GM19023 (cell line): ENCODE data around the gene CCDC88C.
"Not testable (repeated sequence)": the region's sequence is repeated elsewhere in the genome, so short reads cannot be mapped to it uniquely, and the experiment has no call there.

Experiments used
- ATAC-seq: cut with Tn5 transposase; IDR thresholded peaks from one replicate; pipeline ENCODE4 v1.9.1; 2021; ENCODE audit warnings: mild to moderate bottlenecking, moderate library complexity; ENCODE audit not compliant: unreplicated experiment

CCDC88C gene

DNA sequence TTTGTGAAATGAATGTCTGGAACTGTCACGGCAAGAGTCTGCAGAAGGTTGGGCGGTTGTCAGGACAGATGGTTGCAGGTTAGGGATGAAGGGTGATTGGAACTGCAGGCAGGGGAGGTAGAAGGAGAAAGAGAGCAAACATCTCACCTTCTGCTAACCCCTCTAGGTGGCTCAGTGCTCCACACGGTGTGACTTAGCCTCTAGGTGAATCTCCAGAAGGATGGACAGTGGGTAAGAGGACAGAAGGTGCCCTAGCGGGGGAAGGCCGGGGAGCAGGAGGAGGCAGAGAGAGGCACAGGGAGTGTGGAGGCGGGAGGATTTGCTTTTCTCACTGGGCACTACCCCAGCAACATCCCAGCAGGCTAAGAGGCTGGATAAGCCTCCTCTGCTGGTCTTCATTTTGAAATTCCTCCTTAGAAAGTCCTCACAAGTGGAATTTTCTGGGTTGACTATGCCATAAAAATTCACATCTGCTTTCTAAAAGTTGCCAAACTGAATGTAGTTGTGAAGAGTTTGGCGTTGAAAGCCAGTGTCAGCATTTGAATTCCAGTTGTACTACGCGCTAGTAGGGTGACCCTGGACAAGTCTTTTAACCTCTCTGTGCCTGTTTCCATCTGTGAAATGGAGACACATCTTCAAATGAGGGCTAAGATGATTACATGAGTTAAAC lies 162.5 kb downstream of the CCDC88C start:
- ATAC-seq: no peak

DNA sequence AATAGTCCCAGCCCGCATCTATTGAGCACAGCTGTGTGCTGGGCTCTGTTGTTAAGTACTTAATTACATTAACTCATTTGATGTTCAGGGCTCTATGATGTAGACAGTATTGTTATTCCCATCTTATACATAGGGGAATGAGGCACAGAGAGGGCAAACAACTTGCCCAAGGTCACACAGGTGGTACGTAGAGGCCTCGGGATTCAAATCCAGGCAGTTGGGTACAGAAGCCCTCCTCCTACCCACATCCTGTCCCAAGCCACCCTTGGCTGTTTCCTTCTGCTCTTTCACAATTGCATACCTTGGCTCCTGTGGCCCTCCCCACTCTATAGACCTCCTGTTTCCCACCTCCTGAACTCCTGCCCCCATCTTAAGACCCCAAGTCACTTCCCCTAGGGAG lies 163.2 kb downstream of the CCDC88C start:
- ATAC-seq: no peak

DNA sequence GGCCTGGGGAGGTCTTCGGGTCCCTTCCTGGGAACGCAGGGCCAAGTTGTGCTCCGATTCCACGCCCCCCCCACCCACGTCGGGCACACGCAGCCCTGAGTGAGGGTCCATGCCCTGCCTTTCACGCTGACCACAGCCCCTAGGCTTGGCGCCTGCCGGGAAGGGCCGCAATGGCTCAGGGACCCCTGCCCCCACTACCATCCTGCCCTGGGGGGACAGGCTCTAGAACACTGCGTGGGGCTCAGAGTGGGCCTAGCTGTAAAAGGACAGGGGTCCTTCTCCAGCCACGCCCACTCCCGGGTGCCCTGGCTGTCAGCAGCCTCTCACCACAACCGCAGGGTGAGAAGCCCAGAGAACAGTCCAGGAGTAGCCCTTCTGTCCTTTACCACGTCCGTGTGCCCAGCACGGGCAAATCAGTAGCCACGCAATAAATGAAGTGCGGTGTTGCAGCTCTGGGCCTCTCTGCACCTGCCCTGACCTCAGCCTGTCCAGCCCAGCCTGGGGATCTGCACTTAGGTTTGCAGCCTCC lies 163.8 kb downstream of the CCDC88C start:
- no peak for ATAC-seq

DNA sequence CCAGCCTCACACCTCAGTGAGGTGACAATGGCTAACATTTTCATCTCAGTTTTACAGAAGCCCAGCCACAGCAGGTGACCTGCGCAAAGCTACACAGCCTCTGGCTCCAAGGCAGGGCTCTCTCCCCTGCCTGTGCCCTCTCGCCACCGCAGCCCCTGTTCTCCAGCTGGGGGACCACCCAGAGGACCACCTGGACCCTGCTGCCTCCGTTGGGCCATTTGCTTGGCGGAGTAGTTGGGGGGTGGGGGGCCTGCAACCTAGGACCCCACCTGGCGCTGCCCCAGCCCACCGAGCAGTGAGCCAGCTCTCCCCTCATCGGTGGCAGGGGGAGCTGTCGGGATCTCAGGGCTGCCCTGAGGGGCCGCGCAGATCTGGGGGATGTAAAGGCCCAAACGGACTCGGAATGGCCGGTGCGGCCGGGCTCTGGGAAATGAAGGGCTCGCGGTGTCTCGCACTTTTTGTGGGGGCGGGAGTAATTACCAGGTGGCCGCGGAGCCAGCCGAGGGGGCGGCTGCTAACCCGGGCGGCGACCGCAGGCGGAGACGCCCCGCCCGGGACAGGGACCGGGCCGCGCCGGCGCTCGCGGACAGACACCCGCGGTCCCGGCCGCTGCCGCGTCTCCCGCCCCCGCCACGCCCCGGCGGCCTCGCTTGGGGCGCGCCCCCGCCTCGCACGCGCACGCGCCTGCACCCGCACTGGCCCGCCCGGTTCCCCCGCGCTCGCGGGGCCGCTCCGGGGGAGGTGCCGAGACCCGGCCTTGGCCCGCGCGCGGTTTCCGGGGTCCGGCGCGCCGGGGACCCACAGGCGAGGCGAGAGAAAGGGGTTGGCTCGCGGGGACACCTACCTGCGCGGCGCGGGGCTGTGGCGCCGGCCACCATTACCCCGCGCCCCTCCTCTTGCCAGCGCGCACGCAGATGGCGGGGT lies 164.5 kb downstream of the CCDC88C start:
- no peak for ATAC-seq

DNA sequence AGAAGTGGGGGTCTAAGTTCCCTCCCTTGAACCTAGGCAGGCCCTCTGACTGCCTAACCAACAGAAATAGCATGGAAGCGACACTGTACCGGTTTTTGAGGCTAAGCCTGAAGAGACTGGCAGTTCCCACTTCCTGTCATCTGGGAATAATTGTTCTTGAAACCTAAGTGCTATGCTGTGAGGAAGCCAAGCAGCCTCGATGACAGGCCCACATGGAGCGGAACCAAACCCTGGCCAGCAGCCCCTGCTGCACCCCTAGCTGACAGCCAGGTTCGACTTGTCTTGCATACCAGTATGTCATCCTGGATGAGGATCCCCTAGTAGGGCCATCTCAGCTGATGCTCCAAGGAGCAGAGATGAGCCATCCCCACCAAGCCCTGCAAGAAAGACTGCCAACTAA lies 166.7 kb downstream of the CCDC88C start:
- no peak for ATAC-seq

DNA sequence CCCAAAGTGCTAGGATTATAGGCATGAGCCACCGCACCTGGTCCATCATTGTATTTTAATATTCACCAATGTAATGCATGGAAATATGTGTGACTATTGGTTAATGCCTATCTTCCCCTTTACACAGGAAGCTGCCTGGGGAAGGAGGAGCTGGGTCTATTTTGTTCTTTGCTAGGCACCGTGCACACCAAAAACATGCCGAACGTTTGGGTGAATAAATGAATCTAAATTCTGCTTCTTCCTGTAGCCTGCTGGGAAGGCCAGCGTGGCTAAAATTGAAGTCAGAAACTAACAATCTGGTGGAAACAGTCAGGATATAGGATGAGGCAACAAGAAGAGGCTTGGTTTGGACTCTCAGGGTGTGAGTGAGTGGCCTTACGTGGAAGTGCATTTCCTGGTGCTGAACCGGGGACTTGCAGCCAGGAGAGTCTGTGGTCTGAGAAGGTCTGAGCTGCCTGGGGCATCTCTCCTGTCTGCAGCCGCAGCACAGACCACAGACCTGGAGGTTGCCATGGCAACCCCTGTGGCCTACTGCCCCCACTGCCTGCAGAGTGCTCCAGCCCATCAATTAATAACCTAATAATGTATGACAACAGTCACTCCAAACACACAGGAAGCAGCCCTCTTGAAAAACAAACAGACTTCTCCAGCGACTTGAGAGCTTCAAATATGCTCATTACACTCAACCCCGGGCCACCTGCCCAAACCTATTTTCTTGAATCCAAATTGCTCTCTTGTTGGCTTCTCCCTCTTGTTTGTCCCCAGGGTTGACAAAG lies 167.6 kb downstream of the CCDC88C start:
- peak; percentile 89 for ATAC-seq

DNA sequence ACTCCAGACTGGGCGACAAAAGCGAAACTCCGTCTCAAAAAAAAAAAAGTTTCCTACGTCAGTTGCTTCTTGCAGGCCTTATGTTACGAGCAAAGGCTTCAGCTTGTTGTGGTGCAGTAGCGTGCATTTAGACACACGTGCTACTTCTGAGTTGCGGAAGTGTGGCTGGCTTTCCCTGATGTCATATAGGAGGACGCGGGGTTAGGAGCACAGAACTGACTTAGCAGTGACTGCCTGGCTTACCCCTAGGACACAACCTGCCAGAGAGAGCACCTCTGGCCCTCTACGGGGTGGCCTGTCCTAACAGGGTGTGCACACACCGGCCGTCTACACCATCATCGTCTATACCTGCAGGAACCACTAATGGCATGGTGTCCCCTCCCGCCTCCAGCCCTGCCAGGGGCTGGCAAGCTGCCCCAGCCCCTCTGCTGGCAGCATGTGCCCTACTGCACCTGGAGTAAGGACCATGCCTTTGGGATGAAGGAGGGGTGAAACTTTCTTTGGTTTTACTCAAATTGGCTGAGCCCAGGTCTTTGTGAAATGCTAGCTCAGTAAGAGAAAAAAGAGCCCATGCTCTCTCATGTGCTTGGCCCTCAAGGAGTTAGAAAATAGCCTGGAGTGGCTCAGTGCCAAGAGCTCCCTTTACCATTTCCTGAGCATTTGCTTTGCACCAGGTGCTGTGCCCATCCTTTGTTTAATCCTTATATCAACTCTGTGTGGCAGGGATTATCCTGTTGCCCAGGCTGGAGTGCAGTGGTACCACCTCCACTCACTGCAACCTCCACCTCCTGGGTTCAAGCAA lies 171.4 kb downstream of the CCDC88C start:
- no peak for ATAC-seq

DNA sequence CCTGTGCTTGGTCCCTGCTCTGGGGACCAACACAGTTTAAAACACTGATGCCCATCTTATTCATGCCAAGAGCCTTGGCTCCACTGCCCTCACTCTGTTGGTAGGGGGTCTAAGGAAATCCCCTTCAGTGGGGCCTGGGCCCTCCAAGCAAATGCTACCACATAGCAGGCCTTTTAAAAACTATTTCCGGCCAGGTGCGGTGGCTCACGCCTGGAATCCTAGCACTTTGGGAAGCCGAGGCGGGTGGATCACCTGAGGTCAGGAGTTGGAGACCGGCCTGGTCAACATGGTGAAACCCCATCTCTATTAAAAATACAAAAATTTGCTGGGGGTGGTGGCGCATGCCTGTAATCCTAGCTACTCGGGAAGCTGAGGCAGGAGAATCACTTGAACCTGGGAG lies 172.0 kb downstream of the CCDC88C start:
- ATAC-seq: not testable (repeated sequence)

DNA sequence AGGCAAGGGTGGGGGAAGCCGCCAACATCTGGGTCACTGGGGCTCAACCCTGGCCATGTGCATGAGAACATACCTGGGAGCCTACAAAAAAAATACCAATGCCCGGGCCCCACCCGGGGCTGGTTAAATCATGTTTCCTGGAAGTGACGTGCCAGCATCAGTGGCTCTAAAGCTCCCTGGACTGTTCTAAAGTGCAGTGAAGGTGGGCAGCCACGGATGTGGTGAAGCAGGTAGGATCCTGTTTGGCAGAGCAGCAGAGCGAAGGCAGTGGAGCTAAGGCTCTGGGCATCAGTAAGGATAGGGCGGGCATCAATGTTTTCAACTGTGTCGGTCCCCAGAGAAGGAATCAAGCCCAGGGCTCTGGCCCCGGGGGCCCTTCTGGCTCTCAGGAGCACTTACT lies 172.6 kb downstream of the CCDC88C start:
- no peak for ATAC-seq

DNA sequence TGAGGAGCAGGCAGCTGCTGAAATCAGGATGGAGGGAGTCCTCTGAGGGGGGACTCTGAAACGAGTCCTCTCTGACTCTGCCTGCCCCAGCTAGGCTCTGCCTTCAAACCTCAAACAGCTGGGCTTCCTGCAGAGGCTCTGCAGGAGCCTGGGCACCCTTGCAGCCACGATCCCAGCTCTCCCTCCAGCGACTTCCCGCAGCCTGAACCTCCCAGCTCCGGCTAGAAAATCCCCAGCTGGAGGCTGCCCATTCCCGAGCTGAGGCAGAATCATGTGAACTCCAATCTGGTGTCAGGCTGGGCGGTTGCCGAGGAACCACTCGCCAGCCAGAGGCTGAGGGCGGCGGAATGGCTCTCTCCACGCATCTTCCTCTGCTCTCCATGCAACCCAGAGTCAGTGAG lies 173.1 kb downstream of the CCDC88C start, which contains the start of gene GPR68:
Gene GPR68 (minus strand): TSS at position 204 of the 401 bp plus-strand sequence. CDS start 9,654 bp downstream, outside the sequence.
- no peak for ATAC-seq

DNA sequence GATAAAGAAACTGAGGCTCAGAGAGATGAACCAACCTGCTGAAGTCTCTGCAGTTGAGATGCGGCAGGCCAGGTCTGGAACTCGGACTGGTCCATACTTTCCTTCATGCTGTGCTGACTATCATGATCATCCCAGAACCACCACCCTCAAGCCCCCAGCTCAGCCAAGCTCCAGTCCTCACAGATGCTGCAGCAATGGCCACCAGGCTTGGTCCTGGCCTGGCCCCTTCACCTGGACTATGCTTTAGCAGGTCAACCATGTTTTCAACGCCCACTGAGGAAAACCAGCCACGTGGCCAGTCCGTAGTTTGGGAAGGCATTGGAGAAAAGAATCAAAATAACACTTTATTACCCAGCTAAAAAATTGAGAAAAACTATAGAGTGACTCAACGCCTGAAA lies 174.5 kb downstream of the CCDC88C start:
- no peak for ATAC-seq

DNA sequence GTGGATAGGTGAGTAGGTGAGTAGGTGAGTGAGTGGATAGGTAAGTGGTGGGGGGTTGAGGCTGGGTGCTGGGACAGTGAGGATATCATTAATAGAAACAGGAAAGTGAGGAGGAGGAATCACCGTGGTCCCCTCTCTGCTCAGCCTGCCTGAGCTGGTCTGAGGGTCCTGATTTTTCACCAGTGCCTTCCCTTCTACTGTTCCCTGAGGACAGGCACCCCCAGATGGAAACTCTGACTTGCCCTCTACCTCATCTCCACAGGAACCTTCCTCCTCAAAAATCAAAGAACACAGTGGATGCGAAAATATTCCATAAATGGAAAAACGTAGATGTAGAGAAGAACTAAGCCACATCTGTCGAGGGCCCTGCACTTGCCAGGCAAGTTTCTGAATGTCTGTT lies 175.0 kb downstream of the CCDC88C start:
- ATAC-seq: no peak

DNA sequence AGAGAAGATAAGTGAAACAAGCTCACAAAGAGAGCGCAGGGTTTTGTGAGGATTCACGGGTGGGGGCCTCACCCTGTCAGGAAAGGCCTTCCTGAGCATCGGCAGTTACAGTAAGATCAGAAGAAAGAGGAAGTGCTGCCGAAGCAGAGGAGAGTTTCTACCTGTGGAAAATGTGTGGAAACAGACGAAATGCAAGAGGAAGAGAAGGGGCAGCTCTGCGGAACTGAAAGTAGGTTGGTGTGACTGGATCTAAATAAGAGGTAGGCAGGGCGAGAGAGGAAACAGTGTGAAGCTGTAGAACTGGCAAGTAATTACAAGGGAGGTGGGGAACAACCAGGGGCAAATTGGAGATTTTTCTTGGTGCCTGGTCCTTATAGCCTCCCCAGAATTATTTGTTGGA lies 175.8 kb downstream of the CCDC88C start:
- no peak for ATAC-seq

DNA sequence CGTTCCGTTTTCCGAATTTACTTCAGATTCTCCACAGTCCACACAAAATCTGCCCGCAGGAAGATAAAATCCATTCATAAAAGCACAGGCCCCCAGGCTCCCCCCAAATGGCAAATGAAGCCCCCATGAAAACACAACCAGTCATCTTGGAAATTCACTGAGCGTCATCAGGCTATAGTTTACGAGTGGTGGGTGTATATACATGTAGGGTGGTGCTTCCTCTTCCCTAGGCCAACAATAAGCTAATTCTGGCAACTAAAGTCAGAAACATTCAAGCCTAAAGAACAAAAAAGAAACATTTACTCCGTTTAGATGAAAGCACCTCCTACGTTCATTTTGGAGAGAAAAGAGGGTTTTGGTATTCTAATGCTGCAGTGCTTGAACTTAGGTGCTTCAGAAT lies 179.0 kb downstream of the CCDC88C start:
- ATAC-seq: no peak

DNA sequence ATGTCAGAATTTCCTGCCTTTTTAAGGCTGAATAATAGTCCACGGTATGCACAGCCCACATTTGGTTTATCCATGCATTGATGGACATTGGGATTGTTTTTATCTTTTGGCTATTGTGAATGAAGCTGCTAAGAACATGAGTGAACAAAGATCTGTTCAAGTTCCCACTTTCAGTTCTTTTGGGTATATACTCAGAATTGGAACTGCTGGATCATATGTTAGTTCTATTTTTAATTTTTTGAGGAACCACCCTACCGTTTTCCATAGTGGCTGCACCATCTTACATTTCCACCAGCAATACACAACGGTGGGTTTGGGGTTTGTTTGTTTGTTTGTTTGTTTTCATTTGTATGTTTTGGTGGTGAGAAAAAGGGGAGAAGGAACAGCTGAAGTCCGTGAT lies 179.5 kb downstream of the CCDC88C start:
- ATAC-seq: no peak

DNA sequence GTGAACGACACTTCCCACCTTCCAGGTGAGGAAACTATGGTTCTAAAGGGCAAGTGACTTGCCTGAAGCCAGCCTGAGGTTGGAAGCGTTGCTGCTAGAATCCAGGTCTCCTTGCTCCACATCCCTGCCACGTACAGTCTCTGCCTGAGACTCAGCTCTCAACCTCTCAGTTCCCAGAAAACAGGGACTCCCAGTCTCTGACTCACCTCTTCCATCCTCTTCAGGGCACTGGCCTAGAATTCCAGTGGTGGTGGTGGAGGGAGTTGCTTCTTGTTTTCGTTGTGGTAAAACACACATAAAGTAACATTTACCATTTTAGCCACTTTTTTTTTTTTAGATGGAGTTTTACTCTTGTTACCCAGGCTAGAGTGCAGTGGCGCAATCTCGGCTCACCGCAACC lies 180.4 kb downstream of the CCDC88C start:
- ATAC-seq: no peak

DNA sequence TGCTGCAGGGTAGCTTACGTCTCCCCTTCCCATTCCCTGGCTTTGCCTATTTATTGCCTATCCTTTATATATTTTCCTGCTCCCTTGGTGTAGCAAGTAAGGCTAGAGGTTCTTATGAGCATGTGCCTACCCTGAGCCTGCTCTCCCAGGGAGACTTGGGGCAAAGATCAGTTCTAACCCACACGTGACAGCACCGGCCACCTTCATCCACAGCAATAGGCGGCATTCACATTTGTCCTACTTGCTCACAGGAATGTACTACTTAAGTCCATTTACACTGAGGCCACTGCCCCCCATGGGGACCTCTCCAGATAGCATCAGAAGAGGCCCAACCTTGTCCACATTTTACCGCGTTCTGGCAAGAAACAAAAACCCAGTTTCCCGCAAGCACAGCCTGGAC lies 181.8 kb downstream of the CCDC88C start:
- ATAC-seq: no peak

DNA sequence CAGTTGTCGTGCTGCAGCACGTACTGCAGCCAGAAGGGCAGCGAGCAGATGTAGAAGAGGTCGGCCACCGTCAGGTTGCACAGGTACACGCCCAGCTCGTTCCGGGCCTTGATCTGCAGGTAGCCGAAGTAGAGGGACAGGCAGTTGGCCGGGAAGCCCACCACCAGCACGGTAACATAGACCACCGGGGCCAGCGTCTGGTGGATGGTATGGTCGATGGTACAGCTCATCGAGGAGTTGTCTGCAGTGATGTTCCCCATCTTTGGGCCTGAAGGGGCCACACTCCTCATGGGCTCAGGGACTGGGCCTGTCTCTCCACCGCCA lies 182.9 kb downstream of the CCDC88C start:
- no peak for ATAC-seq

DNA sequence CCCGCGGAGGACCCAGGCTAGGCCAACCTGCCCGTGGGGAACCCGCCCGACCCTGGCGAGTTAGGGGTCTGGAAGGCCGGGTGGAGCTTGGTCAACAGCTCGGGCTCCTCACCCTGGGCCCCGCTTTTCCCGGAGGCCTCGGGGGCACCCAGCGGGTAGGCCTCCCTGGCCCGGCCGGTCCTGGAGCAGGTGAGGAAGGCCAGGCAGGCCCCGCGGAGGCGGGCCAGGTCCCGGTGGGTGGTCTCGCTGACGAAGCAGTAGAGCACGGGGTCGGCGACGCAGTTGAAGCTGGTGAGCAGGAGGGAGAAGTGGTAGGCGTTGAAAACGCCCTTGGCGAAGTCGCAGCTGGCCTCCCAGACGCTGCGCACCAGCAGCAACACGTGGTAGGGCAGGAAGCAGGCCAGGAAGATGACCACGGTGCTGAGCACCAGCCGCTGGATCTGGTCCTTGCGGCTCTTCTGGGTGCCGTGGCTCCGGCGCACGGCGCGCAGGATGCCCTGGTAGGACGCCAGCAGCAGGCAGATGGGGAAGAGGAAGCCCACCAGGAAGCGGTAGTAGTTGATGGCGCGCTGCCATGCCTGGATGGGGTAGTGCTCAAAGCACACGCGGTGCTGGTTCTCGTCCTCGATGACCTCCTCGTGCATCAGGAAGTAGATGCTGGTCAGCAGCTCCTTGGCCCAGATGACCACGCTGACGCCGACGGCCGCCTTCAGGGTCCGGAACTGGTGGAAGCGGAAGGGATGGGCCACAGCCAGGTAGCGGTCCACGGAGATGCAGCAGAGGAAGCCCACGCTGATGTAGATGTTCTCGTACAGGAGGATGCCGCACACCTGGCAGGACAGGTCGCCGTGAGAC lies 183.5 kb downstream of the CCDC88C start:
- ATAC-seq: no peak

DNA sequence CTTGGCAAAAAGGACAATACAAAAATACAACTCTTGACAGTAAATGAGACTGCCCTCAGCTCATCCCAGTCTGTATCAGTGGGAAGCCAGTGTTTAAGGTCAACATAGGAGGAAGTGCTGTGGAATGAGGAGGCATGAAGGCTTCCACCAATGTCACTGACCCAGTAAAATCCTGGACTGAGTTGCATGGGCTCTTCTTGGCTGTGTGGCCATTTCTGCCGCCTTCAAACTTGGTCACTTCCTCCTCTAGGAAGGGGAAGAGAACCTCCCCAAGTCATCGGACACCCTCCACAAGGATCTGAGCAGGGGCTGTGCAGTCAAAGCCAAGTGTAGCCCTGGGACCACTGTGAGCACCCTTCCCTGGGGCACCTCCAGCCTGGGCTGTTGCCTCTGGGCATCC lies 185.0 kb downstream of the CCDC88C start:
- ATAC-seq: no peak
